IPS-NIHi7 (cell line): Measurements from ENCODE around the gene MAK.
"Not testable (repeated sequence)": the region's sequence is repeated elsewhere in the genome, so short reads cannot be mapped to it uniquely, and the experiment has no call there.

Experiments used
- DNase-seq: peaks from one replicate; pipeline ENCODE4 v3.0.0; 2012; ENCODE audit warnings: mixed read lengths; ENCODE audit errors: extremely low spot score

The MAK gene

DNA sequence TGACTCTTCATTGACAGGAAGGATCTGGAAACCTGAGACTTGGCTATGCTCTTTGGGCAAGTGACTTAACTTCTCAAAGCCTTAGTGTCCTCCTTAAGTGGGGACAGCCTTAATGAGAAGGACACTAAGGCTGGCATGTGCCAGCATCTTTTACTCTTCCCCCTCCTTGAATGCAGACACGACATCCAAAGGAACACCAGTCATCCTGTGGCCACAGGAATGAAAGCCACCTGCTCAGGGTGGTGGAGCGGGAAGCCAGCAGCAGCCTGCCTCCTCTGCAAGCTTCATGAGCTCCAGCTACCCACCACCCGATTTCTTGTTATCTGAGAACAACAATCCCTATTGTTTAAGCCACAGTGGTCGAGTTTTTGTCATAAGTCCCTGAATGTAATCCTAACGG, 46.2 kb downstream of the MAK start:
- DNase-seq: no peak

DNA sequence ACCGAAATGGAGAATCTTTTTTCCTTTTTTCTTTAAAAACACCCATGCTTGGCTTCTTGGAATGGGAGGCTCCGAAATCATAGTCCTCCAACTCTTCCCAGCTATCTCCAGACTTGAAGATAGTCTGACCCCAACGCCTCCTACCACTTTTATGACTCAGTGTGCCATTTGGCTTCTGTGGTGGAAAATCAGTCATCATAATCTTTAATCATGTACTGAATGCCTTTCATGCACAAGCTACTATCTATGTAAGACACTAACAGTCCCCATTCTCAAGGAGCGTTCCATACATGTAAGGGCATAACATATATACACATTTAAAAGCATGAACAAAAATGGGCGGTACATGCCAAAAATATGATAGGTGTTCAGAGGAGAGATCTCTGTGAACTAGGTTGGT, 46.7 kb downstream of the MAK start:
- DNase-seq: no peak

DNA sequence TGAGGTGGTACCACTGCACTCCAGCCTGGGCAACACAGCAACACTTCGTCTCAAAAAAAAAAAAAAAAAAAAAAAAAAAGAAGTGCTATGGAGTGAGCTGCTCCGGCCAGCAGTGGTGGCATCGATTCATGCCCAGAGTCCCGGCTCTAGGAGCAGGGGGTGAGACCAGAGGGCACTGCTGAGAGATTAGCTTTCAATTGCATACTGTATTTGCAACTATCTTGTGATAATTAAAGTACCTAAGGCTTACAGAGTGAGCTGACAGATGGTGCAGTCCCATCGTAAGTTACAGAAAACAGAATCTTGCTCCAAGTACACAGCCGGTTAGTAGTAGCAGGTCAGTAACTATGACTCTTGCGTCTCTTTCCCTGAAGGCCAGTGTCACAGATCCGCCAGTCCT, 59.3 kb downstream of the MAK start:
- DNase-seq: no peak

DNA sequence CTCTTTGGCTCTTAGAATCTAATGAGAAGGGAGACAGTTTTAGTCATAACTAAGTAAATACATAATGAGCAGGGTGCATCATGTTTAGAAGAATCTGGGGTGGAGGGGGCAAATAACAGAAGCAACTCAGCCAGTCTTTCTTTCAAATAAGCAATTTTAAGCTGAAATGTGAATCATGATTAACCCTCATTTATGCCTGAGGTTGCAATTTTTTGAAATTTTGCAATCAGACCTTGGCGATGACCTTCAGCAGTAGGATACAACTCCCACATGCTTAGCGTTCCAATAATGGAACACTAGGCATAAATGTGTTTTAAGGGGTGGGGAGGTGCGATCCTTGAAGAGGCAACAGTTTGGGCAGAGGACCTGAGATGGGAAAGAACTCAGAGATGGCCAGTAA, 60.1 kb downstream of the MAK start:
- DNase-seq: no peak

DNA sequence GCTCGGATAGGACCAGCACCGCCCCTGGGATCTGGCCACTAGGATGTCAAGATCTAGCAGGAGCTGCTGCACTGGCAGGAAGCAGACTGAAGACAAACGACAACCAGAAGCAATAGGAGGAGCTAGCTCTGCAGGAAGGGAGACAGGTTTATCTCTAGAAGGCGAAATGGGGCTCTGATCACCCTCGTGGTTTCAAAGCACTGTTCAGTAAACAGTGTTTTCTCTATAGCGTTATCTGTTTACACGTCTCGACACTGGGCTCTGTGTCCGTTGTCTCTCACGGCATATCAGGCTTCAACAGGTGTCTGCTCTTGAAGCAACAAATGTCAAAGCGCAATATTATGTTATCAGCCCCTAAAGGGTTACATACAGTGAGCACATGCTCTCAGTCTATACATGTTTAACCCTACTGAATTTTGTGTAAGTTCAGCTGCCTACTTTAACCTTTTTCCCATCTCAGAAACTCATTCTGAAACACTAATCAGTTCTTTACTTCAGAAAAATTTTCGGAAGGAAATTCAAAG, 66.9 kb downstream of the MAK start:
- no peak for DNase-seq

DNA sequence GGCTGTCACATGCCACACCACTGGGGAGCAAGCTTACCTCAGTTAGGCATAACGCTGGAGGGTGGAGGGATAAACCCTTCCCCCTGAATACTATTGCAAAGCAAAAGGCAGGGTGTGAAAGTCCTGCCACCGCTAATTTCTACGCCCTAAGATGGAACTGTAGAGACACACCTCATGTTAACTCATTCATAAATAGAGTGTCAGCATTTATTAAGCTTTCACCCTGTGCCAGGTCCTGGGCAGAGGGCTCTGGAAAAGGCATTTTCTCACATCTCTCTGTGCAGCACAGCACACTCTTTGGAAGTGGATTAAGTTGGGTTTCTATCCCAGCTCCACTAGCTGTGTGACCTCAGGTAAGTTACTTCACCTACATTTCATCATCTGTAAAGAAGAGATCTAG, 68.9 kb downstream of the MAK start:
- DNase-seq: no peak

DNA sequence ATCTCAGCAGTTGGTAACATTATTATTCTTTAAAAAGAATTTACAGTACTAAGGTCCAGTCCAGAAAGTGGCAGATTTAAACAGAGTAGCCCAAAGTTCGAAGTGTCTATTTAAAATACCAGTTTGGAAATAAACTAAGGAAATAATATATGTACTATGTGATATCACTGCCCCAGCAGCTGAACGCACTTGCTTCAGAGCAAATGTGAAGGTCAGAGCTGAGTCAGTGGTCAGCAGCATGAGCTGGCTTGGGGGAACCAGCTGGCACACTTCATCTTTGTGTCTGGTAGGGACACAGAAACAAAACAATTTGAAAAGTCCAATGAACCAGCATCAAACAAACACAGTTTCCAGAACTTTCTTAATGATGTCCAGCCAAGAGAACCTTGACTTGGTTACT, 75.3 kb downstream of the MAK start:
- DNase-seq: no peak

DNA sequence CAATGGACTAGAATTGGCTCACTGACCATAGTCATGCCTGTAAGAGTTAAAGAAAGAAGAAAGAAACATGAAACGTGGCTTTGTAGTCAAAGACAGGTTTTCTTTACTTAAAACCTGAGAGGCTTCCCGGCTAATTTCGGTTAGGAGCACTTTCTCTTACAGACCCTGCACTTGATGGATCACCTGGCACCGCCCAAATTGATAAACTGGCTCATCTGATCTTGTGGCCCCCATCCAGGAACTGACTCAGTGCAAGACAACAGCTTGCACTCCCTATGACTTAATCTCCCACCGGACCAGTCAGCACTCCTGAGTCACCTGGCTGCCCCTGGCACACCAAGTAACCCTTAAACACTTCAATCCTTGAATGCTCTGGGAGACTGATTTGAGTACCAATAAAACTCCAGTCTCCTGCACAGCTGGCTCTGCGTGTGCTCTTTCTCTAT, 78.4 kb downstream of the MAK start:
- no peak for DNase-seq

DNA sequence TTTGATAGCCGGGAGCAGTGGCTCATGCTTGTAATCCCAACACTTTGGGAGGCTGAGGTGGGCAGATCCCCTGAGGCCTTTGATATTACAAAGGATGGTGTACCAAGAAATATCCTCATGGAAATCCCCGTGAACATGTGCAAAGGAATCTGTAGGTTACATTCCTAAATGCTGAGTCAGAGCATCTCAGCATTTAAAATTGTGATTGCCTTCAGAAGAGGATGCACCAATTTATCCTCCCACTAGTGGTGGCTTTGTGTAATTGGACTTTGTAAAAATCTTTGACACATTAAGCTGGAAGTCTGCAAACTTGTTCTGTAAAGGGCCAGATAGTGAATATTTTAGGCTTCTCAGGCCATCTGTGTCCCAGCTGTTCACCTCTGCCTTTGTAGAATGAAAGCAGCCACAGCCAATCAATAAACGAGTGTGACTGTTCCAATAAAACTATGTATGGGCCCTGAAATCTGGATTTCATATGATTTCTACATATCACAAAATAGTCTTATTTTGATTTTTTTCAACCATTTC, 79.0 kb downstream of the MAK start:
- DNase-seq: peak; percentile 42

DNA sequence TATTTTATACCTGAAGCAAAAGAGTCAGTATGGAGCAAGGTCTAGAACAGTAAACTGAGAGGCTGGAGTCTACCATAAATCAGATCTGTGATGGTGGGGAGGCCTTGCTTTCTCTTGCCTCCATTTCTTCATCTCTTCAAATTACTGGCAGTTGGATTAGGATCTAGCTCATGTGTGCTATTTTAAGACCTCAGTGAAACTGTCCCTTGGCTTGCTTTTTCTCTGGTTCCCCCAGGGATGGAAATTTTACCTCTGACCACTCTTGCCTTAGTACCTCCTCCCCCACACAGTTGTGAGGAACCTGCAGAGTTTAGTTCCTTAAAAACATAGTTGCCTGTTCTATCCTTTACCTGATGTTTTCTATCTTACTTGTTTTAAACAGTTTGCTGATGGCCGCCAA, 82.3 kb downstream of the MAK start:
- DNase-seq: no peak

DNA sequence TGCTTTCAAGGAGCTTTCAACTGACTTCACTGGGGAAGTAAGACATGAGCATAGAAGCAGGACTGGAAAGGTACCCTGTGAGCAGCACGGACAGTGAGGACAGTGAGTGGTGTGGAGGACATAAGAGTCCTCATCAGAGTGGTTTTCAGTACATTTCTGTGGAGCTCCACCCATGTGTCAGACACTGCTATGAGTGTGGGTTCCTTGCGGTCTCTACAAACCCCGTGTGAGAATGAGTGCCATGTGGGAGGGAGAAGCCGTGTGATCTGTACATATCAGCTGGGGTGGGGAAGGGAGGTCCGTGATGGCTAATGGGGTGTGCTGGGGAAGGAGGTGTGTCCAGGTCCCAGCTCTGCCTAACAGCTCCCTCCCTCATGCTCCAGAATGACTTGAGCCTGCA, 86.6 kb downstream of the MAK start:
- not testable (repeated sequence) for DNase-seq

DNA sequence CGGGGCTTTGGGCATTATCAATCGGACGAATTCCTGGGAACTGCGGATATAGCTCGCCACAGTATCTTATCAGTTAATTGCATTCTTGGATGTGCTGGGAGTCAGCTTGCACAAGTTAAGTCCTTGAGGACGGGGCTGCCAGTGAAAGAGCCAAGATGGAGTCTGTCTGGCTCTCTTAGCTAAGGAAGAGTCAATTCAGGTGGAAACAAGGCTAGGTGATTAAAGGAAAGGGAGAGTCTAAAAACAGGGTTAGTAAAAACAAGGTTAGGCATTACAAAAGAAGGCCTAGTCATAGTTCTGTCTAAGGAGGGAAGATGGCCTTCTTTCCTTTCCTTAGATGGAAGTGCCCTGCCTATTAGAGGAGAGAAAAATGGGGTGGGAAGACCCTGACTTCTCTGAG, 87.8 kb downstream of the MAK start:
- not testable (repeated sequence) for DNase-seq

DNA sequence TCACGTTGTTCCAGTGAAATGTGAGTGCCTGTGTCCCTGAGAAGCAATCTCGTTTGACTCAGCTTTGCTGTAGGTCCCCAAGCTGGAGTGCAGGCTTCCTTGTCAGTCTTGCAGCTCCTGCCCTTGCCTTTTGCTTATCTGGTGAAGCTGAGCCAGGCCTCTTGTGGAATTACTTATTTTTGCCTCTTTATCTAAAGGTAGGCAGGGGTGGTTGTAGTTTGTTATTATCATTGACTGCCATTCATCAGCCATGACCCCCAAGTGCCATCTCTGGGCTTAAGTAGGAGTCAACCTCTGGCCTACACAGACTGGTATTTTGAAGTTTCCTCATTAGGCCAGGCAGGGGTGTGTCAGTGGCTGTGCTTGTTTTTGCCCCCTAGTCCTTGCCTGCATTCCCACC, 88.6 kb downstream of the MAK start:
- no peak for DNase-seq

DNA sequence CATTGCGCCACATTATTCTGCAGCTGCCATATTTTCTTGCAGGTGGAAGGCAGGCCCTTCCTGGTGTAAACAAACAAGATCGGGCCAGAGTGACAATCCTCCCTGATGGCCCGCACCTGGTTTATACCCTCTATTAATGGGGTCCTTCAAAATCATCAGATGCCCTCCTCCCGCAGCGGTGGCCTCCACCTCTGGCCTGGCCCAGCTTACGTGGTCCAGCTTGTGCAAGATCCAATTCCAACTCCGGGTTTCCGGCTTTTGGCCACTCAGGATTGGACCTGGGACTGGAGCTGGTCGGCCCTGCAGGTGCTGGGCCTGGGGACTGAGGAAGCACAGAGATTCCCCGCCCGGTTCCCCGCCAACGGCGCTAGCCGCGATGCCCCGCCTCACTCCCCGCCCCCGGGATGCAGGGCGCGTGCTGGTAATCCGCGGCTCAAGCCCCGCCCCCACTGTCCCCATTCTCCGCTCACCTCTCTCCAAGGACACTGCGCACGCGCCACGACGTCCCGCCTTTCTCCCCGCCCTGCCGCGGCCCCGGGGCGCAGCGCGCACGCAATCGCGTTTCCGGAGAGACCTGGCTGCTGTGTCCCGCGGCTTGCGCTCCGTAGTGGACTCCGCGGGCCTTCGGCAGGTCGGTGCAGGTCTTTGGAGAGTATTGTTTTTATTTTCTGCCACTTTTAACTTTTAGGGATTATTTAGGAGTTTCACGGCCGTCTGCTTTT, 90.9 kb downstream of the MAK start, which contains the start of gene TMEM14B:
Gene TMEM14B (plus strand): TSS at position 555 of the 722 bp plus-strand sequence. CDS start 1,441 bp downstream, outside the sequence.
- peak; percentile 100 for DNase-seq

DNA sequence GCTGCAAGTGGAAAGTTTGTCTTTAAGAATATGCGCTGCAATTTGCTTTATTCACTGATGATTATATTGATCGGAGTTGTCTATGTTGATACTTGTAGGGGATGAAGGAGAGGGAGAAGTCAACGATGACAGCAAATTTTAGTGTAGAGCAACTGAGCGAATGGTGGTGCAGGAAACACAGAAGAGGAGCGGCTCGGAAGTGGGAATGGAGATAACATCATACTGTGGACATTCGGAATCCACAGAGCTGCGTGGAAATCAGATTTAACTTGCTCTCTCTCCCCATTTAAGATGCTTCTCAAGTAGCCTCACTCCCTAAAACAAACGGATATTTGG, 91.5 kb downstream of the MAK start:
- no peak for DNase-seq

DNA sequence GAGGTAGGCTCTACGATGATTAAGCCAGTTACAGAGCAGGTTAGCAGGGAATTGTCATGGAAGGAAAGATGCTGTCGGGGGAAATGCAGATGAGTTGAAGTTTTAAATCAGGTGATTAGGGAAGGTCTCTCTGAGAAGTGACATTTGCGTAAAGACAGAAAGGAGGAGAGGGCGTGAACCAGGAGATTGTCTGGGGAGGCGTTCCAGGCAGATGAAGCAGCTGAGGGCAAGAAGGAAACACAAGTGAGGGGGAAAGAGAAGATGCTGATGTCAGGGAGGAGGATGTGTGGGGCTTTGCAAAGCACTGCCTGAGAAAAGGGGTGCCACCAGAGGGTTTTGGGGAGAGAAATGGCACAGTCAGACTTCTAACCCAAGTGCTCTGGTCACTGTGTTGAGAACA, 93.2 kb downstream of the MAK start:
- DNase-seq: no peak

DNA sequence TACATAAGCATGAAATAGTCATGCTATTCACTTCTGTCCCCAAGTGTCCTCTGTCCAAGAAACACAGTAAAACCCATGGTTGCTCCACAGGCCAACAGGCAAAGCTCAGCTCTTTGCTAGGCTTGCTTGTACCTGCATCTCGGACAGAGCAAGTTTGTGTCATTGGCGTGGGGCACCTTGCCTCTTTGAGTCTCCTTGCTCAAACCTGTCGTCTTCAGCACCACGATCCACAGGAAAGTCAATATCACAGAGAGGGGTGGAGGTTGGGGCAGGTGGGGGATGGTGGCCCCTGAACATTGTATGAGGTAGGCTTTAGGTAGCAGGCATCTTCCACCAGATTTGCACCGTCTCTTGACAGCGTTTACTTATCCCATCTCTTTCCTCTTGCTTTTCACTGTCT, 94.8 kb downstream of the MAK start:
- DNase-seq: no peak

DNA sequence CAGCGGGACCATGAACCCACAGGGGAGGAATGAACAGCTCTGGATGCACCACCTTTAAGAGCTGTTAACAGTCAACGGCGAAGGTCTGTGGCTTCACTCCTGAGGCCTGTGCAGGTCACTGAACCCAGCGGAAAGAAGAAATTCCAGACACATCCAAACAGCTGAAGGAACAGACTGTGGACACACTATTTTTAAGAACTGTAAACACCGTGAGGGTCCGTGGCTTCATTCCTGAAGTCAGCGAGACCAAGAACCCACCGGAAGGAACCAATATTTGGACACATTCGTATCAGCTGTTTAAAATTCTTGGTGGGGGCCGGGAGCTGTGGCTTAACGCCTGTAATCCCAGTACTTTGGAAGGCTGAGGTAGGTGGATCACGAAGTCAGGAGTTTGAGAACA, 96.1 kb downstream of the MAK start:
- DNase-seq: no peak

DNA sequence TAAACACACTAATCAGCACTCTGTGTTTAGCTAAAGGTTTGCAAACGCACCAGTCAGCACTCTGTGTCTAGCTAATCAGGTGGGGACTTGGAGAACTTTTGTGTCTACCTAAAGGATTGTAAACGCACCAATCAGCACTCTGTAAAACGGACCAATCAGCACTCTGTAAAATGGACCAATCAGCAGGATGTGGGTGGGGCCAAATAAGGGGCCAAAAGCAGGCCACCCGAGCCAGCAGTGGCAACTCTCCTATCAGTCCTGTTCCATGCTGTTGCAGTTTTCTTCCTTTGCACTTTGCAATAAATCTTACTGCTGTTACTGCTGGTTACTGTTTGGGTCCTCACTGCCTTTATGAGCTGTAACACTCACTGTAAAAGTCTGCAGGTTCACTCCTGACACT, 96.7 kb downstream of the MAK start:
- DNase-seq: not testable (repeated sequence)

DNA sequence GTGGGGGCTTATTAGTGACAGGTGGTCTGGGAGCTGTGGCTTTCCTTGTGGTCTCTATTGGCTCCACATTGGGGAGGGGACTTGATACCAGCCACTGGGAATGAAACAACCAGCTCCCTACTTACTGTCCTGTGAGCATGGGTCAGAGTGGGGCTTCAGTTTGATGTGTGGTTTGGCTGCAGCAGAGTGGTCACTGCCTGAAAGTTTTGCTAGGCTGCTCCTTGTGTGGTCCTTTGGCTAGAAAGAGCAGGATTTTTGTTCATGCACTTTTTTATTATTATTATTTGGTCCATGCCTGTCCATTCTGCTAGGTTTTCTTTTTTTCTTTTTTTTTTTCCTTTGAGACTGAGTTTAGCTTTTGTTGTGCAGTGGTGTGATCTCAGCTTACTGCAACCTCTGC, 98.3 kb downstream of the MAK start:
- no peak for DNase-seq

DNA sequence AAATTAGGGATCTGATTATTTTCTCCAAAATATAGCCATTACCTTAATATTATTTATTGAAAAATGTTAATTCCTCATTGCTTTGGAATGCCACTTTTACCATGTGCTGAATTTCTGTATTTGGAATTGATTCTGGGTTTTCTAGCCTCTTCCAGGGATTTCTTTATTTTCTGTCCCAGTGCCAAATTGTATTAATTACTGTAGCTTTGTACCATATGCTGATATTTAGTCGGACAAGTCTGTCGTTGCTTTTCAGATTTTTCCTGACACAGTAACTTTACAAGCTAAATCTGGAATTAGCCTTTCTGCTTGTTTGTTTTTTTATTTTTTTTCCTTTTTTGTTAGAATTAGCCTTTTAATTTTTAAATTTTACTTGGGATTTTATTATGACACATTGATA, 101.6 kb downstream of the MAK start:
- no peak for DNase-seq

DNA sequence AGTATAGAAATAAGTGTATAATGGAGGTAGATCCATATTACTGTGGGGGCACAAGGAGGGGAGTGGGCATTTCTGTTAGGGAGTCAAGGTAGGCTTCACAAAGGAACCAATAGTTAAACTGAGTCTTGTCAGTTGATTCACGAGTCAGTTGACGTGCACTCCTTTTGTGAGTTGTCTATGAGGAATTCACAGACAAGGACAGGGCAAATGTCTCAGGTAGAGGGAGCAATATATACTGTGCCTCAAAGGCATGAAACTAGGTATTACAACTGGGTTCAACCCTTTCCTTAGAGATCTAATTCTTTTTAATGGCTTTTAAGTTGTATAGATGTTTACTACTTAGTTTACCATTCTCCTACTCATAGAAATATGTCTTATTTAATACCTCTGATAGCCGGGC, 104.5 kb downstream of the MAK start:
- no peak for DNase-seq

DNA sequence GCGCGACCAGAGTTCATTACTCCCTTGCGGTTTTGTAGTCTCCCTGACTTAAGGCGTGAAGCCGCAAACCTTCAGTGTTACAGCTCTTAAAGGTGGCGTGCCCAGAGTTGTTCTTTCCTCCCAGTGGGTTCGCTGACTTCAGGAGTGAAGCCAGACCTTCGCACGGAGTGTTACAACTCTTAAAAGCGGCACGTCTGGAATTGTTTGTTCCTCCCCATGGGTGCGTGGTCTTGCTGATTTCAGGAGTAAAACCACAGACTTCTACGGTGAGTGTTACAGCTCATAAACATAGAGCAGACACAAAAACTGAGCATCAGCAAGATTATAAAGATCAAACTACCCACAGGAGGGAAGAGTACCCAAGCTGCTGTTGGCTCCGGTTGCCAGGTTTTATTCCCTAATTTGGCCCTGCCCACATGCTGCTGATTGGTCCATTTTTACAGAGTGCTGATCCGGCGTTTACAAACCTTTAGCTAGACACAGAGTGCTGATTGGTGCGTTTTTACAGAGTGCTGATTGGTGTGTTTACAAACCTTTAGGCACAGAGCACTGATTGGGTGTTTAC, 105.1 kb downstream of the MAK start:
- no peak for DNase-seq
